Activated T-helper 1 cell treated with anti-CD3 and anti-CD28 coated beads, Interleukin-12 subunit alpha, Interleukin-12 subunit beta, Interleukin-2, Interleukin-4 antibody, amounts not matched to agents 30 ng/mL and 10 ng/mL and 1 ng/mL, durations not matched to agents 14 hours and 24 hours and 36 hours (primary cell): ENCODE measurements around the gene TRIM46. TPM values are rescaled to one million over a fixed set of nuclear protein-coding genes. Genes with fewer than 3 reads are reported as not detected.
"Not testable (repeated sequence)": the region's sequence is repeated elsewhere in the genome, so short reads cannot be mapped to it uniquely, and the experiment has no call there.

ENCODE experiments used
- DNase-seq: peaks from one replicate; pipeline ENCODE4 v3.0.0; 2021; ENCODE audit warnings: low spot score
- H3K27ac Mint-ChIP-seq: one replicate; pipeline ENCODE4 v1.8.0; 2021; ENCODE audit warnings: mild to moderate bottlenecking, mixed read lengths
- H3K27me3 Mint-ChIP-seq: one replicate; pipeline ENCODE4 v1.8.0; 2022; ENCODE audit warnings: mild to moderate bottlenecking, moderate library complexity, mixed read lengths; ENCODE audit not compliant: insufficient read depth
- H3K36me3 Mint-ChIP-seq: one replicate; pipeline ENCODE4 v1.8.0; 2021; ENCODE audit warnings: low read depth, mixed read lengths
- H3K4me1 Mint-ChIP-seq: one replicate; pipeline ENCODE4 v1.8.0; 2021; ENCODE audit warnings: low read depth, mixed read lengths
- H3K4me3 Mint-ChIP-seq: one replicate; pipeline ENCODE4 v1.8.0; 2021; ENCODE audit warnings: mild to moderate bottlenecking, moderate library complexity, mixed read lengths
- H3K9me3 Mint-ChIP-seq: one replicate; pipeline ENCODE4 v1.8.0; 2021; ENCODE audit warnings: mixed read lengths
- intact Hi-C: fragments of 100-400 bp; cut with micrococcal nuclease; formaldehyde crosslinking; loops from one replicate; pipeline ENCODE4 v1.15.1; 2024
- total RNA-seq: library from RNA; stranded (reverse); gene quantifications from 2 replicates; pipeline ENCODE4 v1.2.3, GENCODE V29; 2022

The TRIM46 gene
- total RNA-seq, 1 donor from 2014 or later = 12.6 TPM

GRCh38 chr1:155155996-155156643 is 17.5 kb upstream of the TRIM46 start:
- H3K9me3 Mint-ChIP-seq, H3K27ac Mint-ChIP-seq, intact Hi-C loops, H3K36me3 Mint-ChIP-seq, H3K4me3 Mint-ChIP-seq, H3K4me1 Mint-ChIP-seq, DNase-seq: not testable (repeated sequence)
- H3K27me3 Mint-ChIP-seq = peaks cover 19% of the 10 kb centered on the region

GRCh38 chr1:155158991-155159390 is 14.7 kb upstream of the TRIM46 start:
- Mint-ChIP-seq H3K36me3 (no peaks in the 10 kb centered on the region), H3K4me1 (no peaks in the 10 kb centered on the region), H3K27me3 (peaks cover 16% of the 10 kb centered on the region), H3K9me3 (no peaks in the 10 kb centered on the region), H3K4me3 (no peak overlapping the region), H3K27ac (no peak overlapping the region)
- DNase-seq = no peak
- intact Hi-C loops = no loop called here

- Mint-ChIP-seq H3K4me1 (no peaks in the 10 kb centered on the region), H3K36me3 (no peaks in the 10 kb centered on the region), H3K9me3 (no peaks in the 10 kb centered on the region), H3K27me3 (peaks cover 11% of the 10 kb centered on the region), H3K27ac (no peak overlapping the region), H3K4me3 (no peak overlapping the region)
- intact Hi-C loops = no loop called here
- DNase-seq = no peak
Observed at GRCh38 chr1:155160128-155160527, 13.5 kb upstream of the TRIM46 start.

- H3K27me3 Mint-ChIP-seq, H3K4me3 Mint-ChIP-seq, H3K4me1 Mint-ChIP-seq, DNase-seq, H3K36me3 Mint-ChIP-seq, intact Hi-C loops, H3K27ac Mint-ChIP-seq, H3K9me3 Mint-ChIP-seq: not testable (repeated sequence)
Observed at GRCh38 chr1:155162631-155163030, 11.0 kb upstream of the TRIM46 start.

- intact Hi-C loops, H3K27ac Mint-ChIP-seq, DNase-seq, H3K27me3 Mint-ChIP-seq, H3K4me3 Mint-ChIP-seq, H3K9me3 Mint-ChIP-seq, H3K36me3 Mint-ChIP-seq: not testable (repeated sequence)
- peaks cover 14% of the 10 kb centered on the region for H3K4me1 Mint-ChIP-seq
Observed at GRCh38 chr1:155163785-155164184, 9.9 kb upstream of the TRIM46 start.

GRCh38 chr1:155164625-155165024 is 9.0 kb upstream of the TRIM46 start:
- H3K4me3 Mint-ChIP-seq, H3K36me3 Mint-ChIP-seq, H3K9me3 Mint-ChIP-seq, H3K27me3 Mint-ChIP-seq, DNase-seq, H3K27ac Mint-ChIP-seq: not testable (repeated sequence)
- intact Hi-C loops = loop anchor here (5.0 kb wide), 1 partner anchor 37 kb away; the partner anchor contains the start of gene EFNA1
- H3K4me1 Mint-ChIP-seq = peaks cover 14% of the 10 kb centered on the region

- H3K4me3 Mint-ChIP-seq = no peak overlapping the region
- H3K9me3 Mint-ChIP-seq = no peaks in the 10 kb centered on the region
- H3K27me3 Mint-ChIP-seq = peaks cover 8% of the 10 kb centered on the region
- H3K36me3 Mint-ChIP-seq = peaks cover 11% of the 10 kb centered on the region
- no peak overlapping the region for H3K27ac Mint-ChIP-seq
- DNase-seq = no peak
- intact Hi-C loops = loop anchor here (5.0 kb wide), 1 partner anchor 39 kb away; the partner anchor contains the start of gene EFNA1
- H3K4me1 Mint-ChIP-seq = peaks cover 18% of the 10 kb centered on the region
Observed at GRCh38 chr1:155166051-155166470, 7.6 kb upstream of the TRIM46 start.

GRCh38 chr1:155166471-155167165 is 7.0 kb upstream of the TRIM46 start:
- H3K36me3 Mint-ChIP-seq = peaks cover 14% of the 10 kb centered on the region
- peaks cover 8% of the 10 kb centered on the region for H3K27me3 Mint-ChIP-seq
- H3K4me3 Mint-ChIP-seq = no peak overlapping the region
- DNase-seq = no peak
- no peaks in the 10 kb centered on the region for H3K9me3 Mint-ChIP-seq
- intact Hi-C loops = loop anchor here (1.0 to 5.0 kb wide), 2 partner anchors 39 to 75 kb away; partner anchors contain the start of gene EFNA1
- no peak overlapping the region for H3K27ac Mint-ChIP-seq
- H3K4me1 Mint-ChIP-seq = peaks cover 18% of the 10 kb centered on the region

GRCh38 chr1:155167166-155168104 is 6.2 kb upstream of the TRIM46 start:
- no peaks in the 10 kb centered on the region for H3K9me3 Mint-ChIP-seq
- DNase-seq = peak; percentile 77
- H3K4me1 Mint-ChIP-seq = peaks cover 25% of the 10 kb centered on the region
- intact Hi-C loops = loop anchor here (1.0 to 5.0 kb wide), 3 partner anchors 40 to 81 kb away; partner anchors contain the start of gene EFNA1
- peak overlapping the region; percentile 53 for H3K4me3 Mint-ChIP-seq
- peak overlapping the region; percentile 61 for H3K27ac Mint-ChIP-seq
- H3K36me3 Mint-ChIP-seq = peaks cover 16% of the 10 kb centered on the region
- H3K27me3 Mint-ChIP-seq = peaks cover 8% of the 10 kb centered on the region

- not testable (repeated sequence) for H3K27ac Mint-ChIP-seq, H3K9me3 Mint-ChIP-seq, H3K27me3 Mint-ChIP-seq, H3K4me3 Mint-ChIP-seq, DNase-seq
- intact Hi-C loops = loop anchor here (1.0 to 5.0 kb wide), 2 partner anchors 41 to 82 kb away; partner anchors contain the start of gene EFNA1
- H3K4me1 Mint-ChIP-seq = peaks cover 28% of the 10 kb centered on the region
- peaks cover 17% of the 10 kb centered on the region for H3K36me3 Mint-ChIP-seq
Observed at GRCh38 chr1:155168105-155168445, 5.6 kb upstream of the TRIM46 start.

- H3K27ac Mint-ChIP-seq = no peak overlapping the region
- H3K36me3 Mint-ChIP-seq = peaks cover 18% of the 10 kb centered on the region
- no peak for DNase-seq
- H3K4me3 Mint-ChIP-seq = no peak overlapping the region
- intact Hi-C loops = loop anchor here (1.0 to 5.0 kb wide), 2 partner anchors 41 to 82 kb away; partner anchors contain the start of gene EFNA1
- H3K4me1 Mint-ChIP-seq = peaks cover 34% of the 10 kb centered on the region
- peaks cover 8% of the 10 kb centered on the region for H3K27me3 Mint-ChIP-seq
- H3K9me3 Mint-ChIP-seq = no peaks in the 10 kb centered on the region
Observed at GRCh38 chr1:155168456-155169210, 5.0 kb upstream of the TRIM46 start.

GRCh38 chr1:155169541-155169940 is 4.1 kb upstream of the TRIM46 start:
- no peak overlapping the region for H3K27ac Mint-ChIP-seq
- peaks cover 4% of the 10 kb centered on the region for H3K27me3 Mint-ChIP-seq
- intact Hi-C loops = loop anchor here (5.0 kb wide), 1 partner anchor 42 kb away; the partner anchor contains the start of gene EFNA1
- H3K9me3 Mint-ChIP-seq = no peaks in the 10 kb centered on the region
- no peak for DNase-seq
- peaks cover 18% of the 10 kb centered on the region for H3K36me3 Mint-ChIP-seq
- H3K4me1 Mint-ChIP-seq = peaks cover 35% of the 10 kb centered on the region
- H3K4me3 Mint-ChIP-seq = no peak overlapping the region
